Endothelial cell of umbilical vein (primary cell): ENCODE results near the gene SH3TC1. TPM values are rescaled to one million over a fixed set of nuclear protein-coding genes. Genes with fewer than 3 reads are reported as not detected.

Experiments
- BruUV-seq: library from RNA; stranded (reverse); fragments of 400-500 nt; replicated peaks from 2 replicates; lab custom pipeline; 2021; lab: Mats Ljungman, UMichigan
- CTCF ChIA-PET: fragments of 300-600, 350-600 bp; sonication (Branson Sonifier 250); formaldehyde crosslinking; loops from one replicate; lab custom pipeline; 2021; ENCODE audit warnings: antibody characterized with exemption, inconsistent platforms; lab: Charles Lee
- POLR2A ChIA-PET: fragments of 300-600, 350-600 bp; sonication (Branson Sonifier 250); formaldehyde crosslinking; loops from one replicate; lab custom pipeline; 2021; ENCODE audit warnings: antibody characterized with exemption, inconsistent platforms; lab: Charles Lee
- DNase-seq: peaks from one replicate; pipeline ENCODE4 v3.0.0-alpha.2; 2011; ENCODE audit warnings: low read depth, low spot score
- FAIRE-seq: peaks from 2 replicates; lab custom pipeline; 2011; peaks lifted over from hg19 to GRCh38; lab: Jason Lieb, UNC
- H2AFZ ChIP-seq: 2 replicates; pipeline ENCODE4 v1.6.0; 2012; ENCODE audit warnings: low read depth, low read length, control low read depth, inconsistent platforms
- H3K27ac ChIP-seq: 2 replicates; pipeline ENCODE4 v1.5.1; 2011; ENCODE audit warnings: low read depth, mild to moderate bottlenecking, control low read depth, low read length, moderate library complexity; ENCODE audit not compliant: insufficient read depth
- H3K27me3 ChIP-seq, 2 experiments: 2 replicates each; pipeline versions ENCODE4 v1.6.0 to v1.6.1; 2011; ENCODE audit warnings: low read length in 2 of 2, mixed read lengths in 1 of 2; ENCODE audit not compliant: control insufficient read depth in 2 of 2, insufficient read depth in 2 of 2
- H3K36me3 ChIP-seq, 2 experiments: 2 replicates in 1 of 2; 3 replicates in 1 of 2; pipeline ENCODE4 v1.5.1; 2011; ENCODE audit warnings: low read length in 2 of 2, mild to moderate bottlenecking in 1 of 2, moderate library complexity in 1 of 2; ENCODE audit not compliant: control insufficient read depth in 2 of 2, insufficient read depth in 2 of 2; ENCODE audit errors: extremely low read depth in 1 of 2
- H3K4me1 ChIP-seq: 3 replicates; pipeline ENCODE4 v1.5.1; 2011; ENCODE audit warnings: mild to moderate bottlenecking, low read length; ENCODE audit not compliant: control insufficient read depth, insufficient read depth; ENCODE audit errors: extremely low read depth
- H3K4me2 ChIP-seq: 2 replicates; pipeline ENCODE4 v1.6.1; 2011; ENCODE audit warnings: low read length, control low read depth, mixed read lengths; ENCODE audit not compliant: insufficient read depth
- H3K4me3 ChIP-seq, 3 experiments: fragments of 200-600 bp in 1 of 3; sonication (generic), shearing (Covaris generic) in 1 of 3; replicated peaks in 1 of 3; 2 replicates each; pipeline ENCODE4 v1.5.1; 2011 to 2016; ENCODE audit warnings: control low read depth in 3 of 3, low read length in 3 of 3, mild to moderate bottlenecking in 2 of 3, inconsistent platforms in 1 of 3, low read depth in 1 of 3, moderate library complexity in 1 of 3; ENCODE audit not compliant: insufficient read depth in 1 of 3
- H3K79me2 ChIP-seq: 2 replicates; pipeline ENCODE4 v1.6.0; 2012; ENCODE audit warnings: low read length, inconsistent platforms; ENCODE audit not compliant: control insufficient read depth, insufficient read depth
- H3K9ac ChIP-seq: replicated peaks from 2 replicates; pipeline ENCODE3; 2011; ENCODE audit warnings: low read length, control low read depth; ENCODE audit not compliant: insufficient read depth; ENCODE audit errors: extremely low read depth
- H3K9me1 ChIP-seq: replicated peaks from 3 replicates; pipeline ENCODE4 v1.6.0; 2011; ENCODE audit warnings: mild to moderate bottlenecking, low read length; ENCODE audit not compliant: control insufficient read depth, insufficient read depth; ENCODE audit errors: extremely low read depth
- H3K9me3 ChIP-seq: replicated peaks from 2 replicates; pipeline ENCODE4 v1.5.1; 2012; ENCODE audit warnings: low read length, inconsistent platforms; ENCODE audit not compliant: control insufficient read depth, insufficient read depth
- H4K20me1 ChIP-seq: replicated peaks from 2 replicates; pipeline ENCODE3; 2011; ENCODE audit warnings: mild to moderate bottlenecking, low read length; ENCODE audit not compliant: control insufficient read depth, insufficient read depth; ENCODE audit errors: extremely low read depth
- CTCF ChIP-seq, 2 donors: IDR thresholded peaks; 1 replicate in 1 of 2; 2 replicates in 1 of 2; pipeline ENCODE4 v1.5.1; 2011; ENCODE audit warnings: low read length in 2 of 2, mild to moderate bottlenecking in 2 of 2, moderate library complexity in 2 of 2, control low read depth in 1 of 2, inconsistent platforms in 1 of 2, low read depth in 1 of 2; ENCODE audit not compliant: insufficient read depth in 1 of 2; ENCODE audit errors: extremely low read depth in 1 of 2
- EZH2 ChIP-seq: IDR thresholded peaks from 2 replicates; pipeline ENCODE4 v1.6.1; 2012; ENCODE audit warnings: borderline replicate concordance, low read depth, mild to moderate bottlenecking, moderate library complexity, low read length, inconsistent platforms; ENCODE audit not compliant: severe bottlenecking
- FOS ChIP-seq: IDR thresholded peaks from 2 replicates; pipeline ENCODE4 v1.6.1; 2011; ENCODE audit warnings: mild to moderate bottlenecking, low read length, moderate library complexity, borderline replicate concordance; ENCODE audit not compliant: insufficient read depth
- GATA2 ChIP-seq: IDR thresholded peaks from 2 replicates; pipeline ENCODE4 v1.7.0; 2011; ENCODE audit warnings: low read depth, mild to moderate bottlenecking, moderate library complexity, mixed read lengths, low read length; ENCODE audit not compliant: insufficient read length, insufficient read depth
- JUN ChIP-seq: IDR thresholded peaks from 2 replicates; pipeline ENCODE4 v1.6.1; 2011; ENCODE audit warnings: borderline replicate concordance, low read depth; ENCODE audit not compliant: insufficient read length, insufficient read depth
- MAX ChIP-seq: IDR thresholded peaks from 2 replicates; pipeline ENCODE4 v1.6.1; 2011; ENCODE audit not compliant: insufficient read depth, insufficient read length
- MYC ChIP-seq: IDR thresholded peaks from one replicate; pipeline ENCODE4 v1.6.1; 2011; ENCODE audit warnings: mild to moderate bottlenecking, low read depth, low read length
- dilution Hi-C: fragments of 300-500 bp; cut with MboI; formaldehyde crosslinking; loops from one replicate; pipeline ENCODE4 v1.15.0; 2019; ENCODE audit warnings: low sequenced_read_pairs; ENCODE audit not compliant: extremely low pct_ligation_motif_present
- intact Hi-C: fragments of 100-400 bp; cut with micrococcal nuclease; formaldehyde crosslinking; loops from one replicate; pipeline ENCODE4 v1.10.0; 2022
- polyA plus RNA-seq, 4 experiments: library from polyadenylated mRNA; depleted of rRNA in 3 of 4; stranded (reverse) in 3 of 4; unstranded in 1 of 4; fragments of >200 nt; gene quantifications; 2 replicates each; pipeline versions ENCODE4 v1.2.1 to v1.2.3, GENCODE V29; 2011 to 2012; ENCODE audit warnings: missing spikeins in 1 of 4
- total RNA-seq: library from RNA; stranded (reverse); gene quantifications from 2 replicates; pipeline ENCODE4 v1.2.3, GENCODE V29; 2021

The SH3TC1 gene
- total and polyA plus RNA-seq, 2 donors (not counting 3 experiments of a cell fraction or from before 2014, with no cell fraction given), result 96.5 to 192 TPM

DNA sequence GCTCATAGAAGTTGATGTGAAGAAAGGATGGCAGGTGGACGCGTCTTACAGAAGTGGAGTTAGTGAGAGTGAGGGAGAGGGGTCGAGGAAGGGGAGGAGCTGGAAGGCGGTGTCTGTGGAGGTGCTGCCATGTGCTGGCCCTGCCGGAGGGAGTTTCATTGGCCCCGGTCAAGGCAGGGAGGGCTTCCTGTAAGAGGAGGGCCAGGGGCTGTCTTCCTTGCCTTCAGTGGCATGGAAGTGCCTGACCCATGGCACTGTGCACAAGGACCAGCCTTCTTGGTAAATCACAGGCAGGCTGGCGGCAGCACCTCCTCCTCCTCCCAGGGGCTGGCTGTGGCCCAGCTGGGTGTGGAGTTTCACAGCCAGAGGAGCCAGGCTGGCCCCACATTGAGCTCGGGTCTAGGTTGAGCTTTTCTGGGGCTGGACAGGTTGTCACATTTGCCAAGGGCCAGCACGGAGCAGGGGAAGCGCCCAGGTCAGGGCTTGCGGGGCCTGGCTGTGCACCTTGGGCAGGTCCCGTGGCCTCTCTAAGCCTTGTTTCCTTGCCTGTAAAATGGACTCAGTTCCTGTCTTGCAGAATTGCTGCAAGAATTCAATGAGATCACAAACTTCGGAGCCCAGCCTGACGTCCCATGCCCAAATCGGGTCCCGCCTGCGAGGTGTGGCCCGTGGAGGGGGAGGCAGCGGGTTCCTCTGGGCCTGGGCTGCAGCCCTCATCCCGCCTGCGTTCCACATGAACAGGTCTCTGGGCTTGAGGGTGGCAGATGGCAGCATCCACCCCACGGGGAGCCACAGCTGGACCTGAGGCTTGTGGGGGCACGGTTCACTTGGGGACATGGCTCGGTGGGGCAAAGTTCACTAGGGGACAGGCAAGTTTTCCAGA lies 77.5 kb downstream of the SH3TC1 start:
- Histone ChIP-seq H3K9me3 (no peaks in the 10 kb centered on the region), H3K4me3 (no peak overlapping the region), H3K79me2 (no peaks in the 10 kb centered on the region), H3K9me1 (no peaks in the 10 kb centered on the region), H3K4me1 (peaks cover 14% of the 10 kb centered on the region), H3K27ac (no peak overlapping the region), H3K36me3 (no peaks in the 10 kb centered on the region), H2AFZ (no peak overlapping the region), H3K27me3 (no peaks in the 10 kb centered on the region), H3K9ac (no peak overlapping the region), H4K20me1 (no peaks in the 10 kb centered on the region), H3K4me2 (no peak overlapping the region)
- FAIRE-seq (no peak), DNase-seq (peak; percentile 14)
- CTCF ChIA-PET, result interaction anchor here (0.5 to 2.6 kb wide), 4 partner anchors 10 to 172 kb away, joined by 3 to 12 read pairs (median 4); no protein-coding TSS in a partner anchor
- intact Hi-C loops (no loop called here), dilution Hi-C loops (no loop called here)
- POLR2A ChIA-PET, result no interaction called here
- BruUV-seq, result no TSS peak
- TF ChIP-seq MAX (no peak), JUN (no peak)

DNA sequence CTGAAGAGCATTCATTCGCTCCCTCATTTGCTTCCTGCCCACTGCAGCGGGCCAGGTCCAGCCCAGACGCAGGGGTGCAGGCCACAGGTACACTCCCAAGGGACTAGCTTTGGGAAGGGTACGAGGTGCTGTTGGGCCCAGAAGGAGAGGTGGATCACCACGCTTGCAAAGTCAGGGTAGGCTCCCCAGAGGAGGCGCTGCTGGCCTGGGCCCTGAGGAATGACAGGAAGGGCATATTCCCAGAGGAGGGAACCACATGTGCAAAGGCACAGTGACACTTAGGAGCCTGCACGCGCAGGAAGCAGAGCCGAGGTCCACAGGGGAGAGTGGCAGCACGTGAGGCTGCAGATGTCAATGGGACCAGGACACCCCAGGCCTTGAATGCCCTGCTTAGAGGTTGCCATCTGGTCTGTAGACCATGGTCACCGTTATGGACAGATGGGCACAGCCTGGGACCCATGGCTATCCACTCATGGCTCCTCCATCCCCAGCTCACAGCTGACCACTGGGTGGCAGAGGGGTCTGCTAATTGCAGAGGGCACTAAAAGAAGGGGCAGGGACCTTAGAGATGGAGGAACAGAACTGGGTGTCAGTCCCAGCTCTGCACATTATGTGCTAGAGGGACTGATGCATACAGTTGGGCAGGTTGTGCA lies 78.4 kb downstream of the SH3TC1 start:
- no peak overlapping the region for H3K4me2 ChIP-seq
- H3K9me3 ChIP-seq, result no peaks in the 10 kb centered on the region
- H3K27ac ChIP-seq, result no peak overlapping the region
- peak overlapping the region; percentile 55 for H2AFZ ChIP-seq
- H3K9me1 ChIP-seq, result no peaks in the 10 kb centered on the region
- H3K9ac ChIP-seq, result no peak overlapping the region
- no peak overlapping the region for H3K4me3 ChIP-seq
- H3K4me1 ChIP-seq, result peaks cover 14% of the 10 kb centered on the region
- H3K36me3 ChIP-seq, result no peaks in the 10 kb centered on the region
- intact Hi-C loops, result no loop called here
- DNase-seq (no peak), FAIRE-seq (no peak)
- dilution Hi-C loops, result no loop called here
- no peaks in the 10 kb centered on the region for H4K20me1 ChIP-seq
- H3K27me3 ChIP-seq, result no peaks in the 10 kb centered on the region
- ChIA-PET CTCF (interaction anchor here (1.2 to 2.6 kb wide), 2 partner anchors 10 to 126 kb away, joined by 10 to 12 read pairs; no protein-coding TSS in a partner anchor), POLR2A (interaction anchor here (1.1 to 1.5 kb wide), 2 partner anchors 8 to 19 kb away, joined by 6 to 9 read pairs; partner anchors contain the start of gene HTRA3)
- H3K79me2 ChIP-seq, result no peaks in the 10 kb centered on the region
- no TSS peak for BruUV-seq
- no peak for TF ChIP-seq MYC
- TF ChIP-seq FOS, result no peak
- TF ChIP-seq EZH2, result no peak
- TF ChIP-seq GATA2, result no peak
- no peak for TF ChIP-seq CTCF (IDR thresholded peaks at IDR 0.05; ENCODE audit: extremely low read depth in 1 of 2, insufficient read depth in 1 of 2, low read depth in 1 of 2, low read length in 2 of 2)
